NCI-H2171 treated with DMSO at 0.1 percent for 48 hours (cell line): ENCODE measurements around the gene CALM1.
A peak's percentile ranks its signal among the peaks of the same experiment; 100 is the strongest.

Source experiments
- DNase-seq: peaks from one replicate; lab custom pipeline; 2025; lab: John Stamatoyannopoulos, UW

CALM1 gene

DNA sequence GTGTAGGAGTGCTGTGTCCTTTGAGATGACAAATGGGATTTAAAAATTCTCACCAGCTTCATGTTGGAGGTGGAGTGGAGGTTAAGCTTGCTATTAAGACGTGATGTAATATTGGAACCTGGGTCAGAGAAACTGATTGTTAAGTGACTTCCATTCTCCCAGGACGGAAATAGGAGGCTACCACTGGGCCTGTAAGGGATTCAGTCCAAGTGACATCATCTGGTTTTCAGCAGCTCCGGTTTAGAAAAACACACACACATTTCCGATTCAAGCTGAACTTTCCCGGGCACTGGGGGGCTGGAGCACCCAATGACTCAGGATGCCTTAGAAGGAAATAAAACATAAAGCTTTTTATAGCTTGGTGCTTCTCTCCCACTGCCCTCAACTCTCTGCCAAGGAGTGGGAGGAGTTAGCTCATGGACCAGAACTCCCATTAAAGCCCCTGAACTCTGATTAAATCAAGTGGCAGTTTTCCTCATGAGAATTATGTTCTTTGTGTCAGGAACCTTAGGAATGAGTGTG is 12.4 kb downstream of the CALM1 start:
- no peak for DNase-seq

- DNase-seq = no peak
Measured at GRCh38 chr14:90412058-90412457, 15.2 kb downstream of the CALM1 start.

DNA sequence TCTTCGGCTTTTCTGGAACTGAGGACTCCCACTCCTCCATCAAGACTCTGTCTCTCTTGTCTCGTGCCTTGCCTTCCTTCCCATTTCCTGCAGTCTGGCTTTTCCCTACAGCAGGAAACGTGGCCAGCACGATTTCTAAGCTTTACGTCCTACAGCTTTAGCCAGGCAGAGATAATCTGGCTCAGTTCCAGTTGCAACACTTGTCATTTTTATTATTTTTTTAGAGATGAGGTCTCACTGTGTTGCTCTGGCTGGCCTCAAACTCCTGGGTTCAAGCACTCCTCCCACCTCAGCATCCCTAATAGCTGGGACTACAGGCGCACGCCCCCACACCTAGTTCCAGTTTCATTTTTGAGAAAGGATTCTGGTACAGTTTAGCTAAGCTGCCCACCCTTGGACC is 19.9 kb downstream of the CALM1 start:
- peak; percentile 42 for DNase-seq

DNA sequence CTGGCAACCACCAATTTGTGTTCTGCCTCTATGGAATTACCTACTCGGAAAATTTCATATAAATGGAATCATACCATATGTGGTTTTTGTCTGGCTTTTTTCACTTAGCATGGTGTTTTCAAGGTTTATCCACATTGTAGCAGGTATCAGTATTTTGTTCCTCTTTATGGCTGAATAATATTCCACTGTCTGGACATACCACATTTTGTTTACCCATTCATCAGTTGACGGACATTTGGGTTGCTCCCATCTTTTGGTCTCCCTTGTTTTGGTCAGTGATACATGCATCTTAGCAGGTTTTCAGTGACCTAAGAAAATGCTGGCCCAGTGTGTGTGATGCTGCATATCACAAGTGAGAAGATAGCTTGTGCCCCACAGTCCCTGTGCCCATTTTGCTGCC is 21.2 kb downstream of the CALM1 start:
- DNase-seq = no peak

- peak; percentile 69 for DNase-seq
Measured at GRCh38 chr14:90419200-90419599, 22.4 kb downstream of the CALM1 start.

DNA sequence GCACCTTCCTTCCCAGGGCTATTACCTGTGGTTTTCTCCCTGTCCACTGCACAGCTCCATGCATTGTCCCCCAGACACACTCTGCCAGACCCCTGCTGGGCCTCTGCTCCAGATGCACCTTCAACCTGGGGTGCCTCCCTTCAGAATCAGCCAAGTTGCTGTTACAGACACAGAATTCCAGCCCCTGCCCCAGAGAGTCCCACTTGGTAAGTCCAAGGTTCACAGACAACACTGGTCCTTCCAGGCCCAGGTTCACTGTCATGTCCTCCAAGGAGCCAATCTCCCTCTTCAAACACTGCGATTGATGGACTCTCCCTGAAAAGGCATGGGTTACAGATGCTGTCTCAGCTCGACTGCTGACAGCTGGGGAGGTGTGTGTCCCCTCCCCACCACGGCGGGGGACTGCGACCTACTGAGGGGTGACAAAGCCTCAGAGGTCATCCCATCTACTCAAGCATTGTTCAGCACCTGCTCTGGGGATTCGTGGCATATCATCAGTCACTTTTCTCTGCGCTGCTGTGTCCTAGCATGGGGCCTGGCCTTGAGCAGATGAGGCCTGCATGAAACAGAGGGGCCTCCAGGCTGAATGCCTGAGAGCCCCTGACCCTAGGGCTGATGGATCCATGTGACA is 24.3 kb downstream of the CALM1 start:
- DNase-seq = no peak

DNA sequence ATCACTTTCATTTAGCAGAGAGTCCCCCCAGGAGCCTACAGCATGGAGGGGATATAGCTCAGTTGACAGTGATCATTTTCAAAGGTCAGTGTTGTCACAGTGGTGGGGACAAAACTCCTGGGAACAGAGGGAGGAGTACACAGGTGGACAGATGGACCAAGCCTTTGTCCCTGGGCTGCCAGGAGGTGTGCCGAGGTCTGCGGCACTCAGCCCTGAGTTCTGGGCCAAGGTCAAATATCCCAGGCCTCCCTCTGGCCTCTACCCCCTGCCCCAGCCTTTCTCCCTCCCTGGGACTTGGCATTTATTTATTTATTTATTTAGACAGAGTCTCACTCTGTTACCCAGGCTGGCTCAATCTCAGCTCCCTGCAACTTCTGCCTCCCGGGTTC is 24.8 kb downstream of the CALM1 start:
- DNase-seq = no peak

DNA sequence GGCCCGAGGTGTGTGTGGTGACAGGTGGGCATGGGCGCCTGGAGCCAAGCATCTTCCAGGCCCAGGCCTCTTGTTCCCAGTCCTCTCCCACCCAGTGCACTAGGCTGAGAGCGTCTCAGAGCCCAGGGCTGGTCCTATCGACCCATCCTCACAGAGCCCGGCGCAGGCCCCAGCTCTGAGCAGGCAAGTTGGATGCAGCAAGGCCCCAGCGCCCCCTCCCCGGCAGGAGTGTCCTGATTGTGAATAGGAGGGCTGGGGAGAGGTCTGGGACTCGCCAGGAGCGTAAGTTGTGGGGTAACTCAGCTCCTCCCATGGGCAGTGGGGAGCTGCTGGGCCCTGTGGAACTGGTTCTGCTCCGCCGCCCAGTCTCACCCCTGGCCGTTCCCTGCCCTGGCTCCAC is 26.3 kb downstream of the CALM1 start:
- no peak for DNase-seq

GRCh38 chr14:90424075-90424474 is 27.2 kb downstream of the CALM1 start:
- DNase-seq = no peak

GRCh38 chr14:90424686-90425372 is 28.0 kb downstream of the CALM1 start:
- DNase-seq = no peak

DNA sequence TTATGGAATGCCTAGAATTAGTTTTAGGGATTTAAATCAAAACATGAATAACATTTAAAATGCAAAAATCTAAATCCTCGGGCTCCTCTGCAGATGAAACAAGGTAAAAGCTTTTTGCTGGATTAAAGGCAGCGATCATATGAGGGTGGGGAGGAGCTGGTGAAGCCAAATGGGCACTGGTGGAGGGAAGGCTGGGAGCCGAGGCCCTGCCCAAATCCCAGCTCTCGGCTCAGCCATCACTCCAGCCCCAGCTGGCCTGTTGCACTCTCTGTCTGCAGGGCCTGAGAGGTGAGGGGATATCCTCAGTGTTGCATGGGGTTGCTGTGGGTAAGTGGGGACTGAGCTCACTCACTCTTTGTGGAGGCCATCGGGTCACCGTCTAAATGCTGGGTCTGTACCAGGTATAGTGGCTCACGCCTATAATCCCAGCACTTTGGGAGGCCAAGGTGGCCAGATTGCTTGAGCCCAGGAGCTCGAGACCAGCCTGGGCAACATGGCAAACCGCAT is 28.6 kb downstream of the CALM1 start:
- DNase-seq = no peak

GRCh38 chr14:90426031-90426540 is 29.3 kb downstream of the CALM1 start:
- no peak for DNase-seq

GRCh38 chr14:90426663-90427062 is 29.8 kb downstream of the CALM1 start:
- no peak for DNase-seq

- DNase-seq = peak; percentile 63
Measured at GRCh38 chr14:90427848-90428426, 31.1 kb downstream of the CALM1 start.

DNA sequence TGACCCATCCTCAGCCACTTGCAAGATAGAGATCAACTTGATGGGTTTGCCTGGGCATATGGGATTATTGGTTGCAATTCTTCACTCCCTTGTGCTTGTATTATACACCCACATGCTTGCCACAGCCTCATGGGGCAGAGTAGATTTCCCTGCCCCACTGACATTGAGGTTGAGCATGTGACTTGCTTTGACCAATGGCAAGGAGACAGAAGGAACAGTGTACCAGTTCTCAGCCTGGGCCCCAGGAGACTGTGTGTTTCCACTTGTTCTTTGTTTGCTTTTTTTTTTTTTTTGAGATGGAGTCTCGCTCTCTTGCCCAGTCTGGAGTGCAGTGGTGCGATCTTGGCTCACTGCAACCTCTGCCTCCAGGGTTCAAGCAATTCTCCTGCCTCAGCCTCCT is 31.8 kb downstream of the CALM1 start:
- DNase-seq = peak; percentile 68

- DNase-seq = no peak
Measured at GRCh38 chr14:90429236-90429635, 32.4 kb downstream of the CALM1 start.

DNA sequence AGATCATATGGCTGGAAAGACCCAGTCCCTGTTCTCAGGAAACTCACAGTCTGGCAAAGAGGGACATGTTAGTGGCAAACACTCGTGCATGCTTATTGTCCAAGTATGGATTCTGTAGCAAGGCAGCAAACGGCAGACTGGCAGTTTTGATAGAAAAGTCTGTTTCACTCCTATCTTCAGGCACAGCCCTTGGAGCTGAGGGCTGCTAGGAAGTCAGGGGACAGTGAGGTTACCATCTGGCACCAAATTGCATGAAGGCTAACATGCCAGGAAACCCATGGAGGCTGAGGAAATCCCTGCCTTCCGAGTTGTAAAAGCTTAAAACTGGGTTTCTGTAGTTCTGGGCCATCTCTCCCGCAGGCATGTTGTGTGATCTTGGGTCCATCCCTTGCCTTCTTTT is 32.9 kb downstream of the CALM1 start:
- peak; percentile 74 for DNase-seq

DNA sequence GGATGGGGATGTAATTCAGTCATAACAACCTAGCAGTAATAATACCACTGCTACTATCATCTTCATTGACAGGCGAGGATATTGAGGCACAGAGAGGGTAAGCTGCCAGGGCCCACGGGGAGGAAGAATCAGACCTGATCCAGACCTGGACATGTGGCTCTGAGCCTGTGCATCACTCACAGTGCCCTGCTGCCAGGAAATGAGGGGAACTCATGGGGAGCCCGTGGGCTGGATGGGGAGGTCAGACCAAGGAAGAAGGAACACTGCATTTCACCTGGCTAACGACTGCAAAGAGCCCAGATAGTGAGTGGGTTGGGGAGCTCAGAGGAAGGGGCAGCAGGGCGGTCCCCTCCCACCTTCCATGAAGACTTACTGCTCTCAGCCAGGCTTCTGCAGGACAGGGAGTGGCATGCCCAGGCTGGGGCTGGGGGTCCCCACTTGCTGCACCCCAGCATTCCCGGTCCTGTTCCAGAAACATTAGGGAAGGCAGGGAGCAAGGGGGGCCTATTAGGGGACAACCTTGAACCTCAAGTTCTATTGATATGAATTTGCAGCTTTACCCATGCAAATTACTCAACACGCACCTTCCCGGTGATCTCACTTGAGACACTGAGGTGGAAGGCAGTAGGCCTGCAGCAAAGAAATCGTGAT is 37.7 kb downstream of the CALM1 start:
- no peak for DNase-seq

DNA sequence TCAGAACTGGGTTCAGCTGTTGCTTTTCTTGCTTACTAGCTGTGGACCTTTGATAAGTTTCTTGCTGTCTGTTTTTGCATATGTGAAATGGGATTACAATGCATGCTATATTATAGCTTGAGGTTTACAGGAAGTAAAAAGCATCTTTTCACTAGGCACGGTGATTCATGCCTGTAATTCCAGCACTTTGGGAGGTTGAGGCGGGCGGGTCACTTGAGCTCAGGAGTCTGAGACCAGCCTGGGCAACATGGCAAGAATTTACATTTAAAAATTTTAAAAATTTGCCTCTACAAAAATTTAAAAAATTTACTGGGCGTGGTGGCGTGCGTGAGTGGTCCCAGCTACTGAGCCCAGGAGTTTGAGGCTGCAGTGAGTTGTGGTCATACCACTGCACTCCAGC is 42.0 kb downstream of the CALM1 start:
- DNase-seq = no peak

DNA sequence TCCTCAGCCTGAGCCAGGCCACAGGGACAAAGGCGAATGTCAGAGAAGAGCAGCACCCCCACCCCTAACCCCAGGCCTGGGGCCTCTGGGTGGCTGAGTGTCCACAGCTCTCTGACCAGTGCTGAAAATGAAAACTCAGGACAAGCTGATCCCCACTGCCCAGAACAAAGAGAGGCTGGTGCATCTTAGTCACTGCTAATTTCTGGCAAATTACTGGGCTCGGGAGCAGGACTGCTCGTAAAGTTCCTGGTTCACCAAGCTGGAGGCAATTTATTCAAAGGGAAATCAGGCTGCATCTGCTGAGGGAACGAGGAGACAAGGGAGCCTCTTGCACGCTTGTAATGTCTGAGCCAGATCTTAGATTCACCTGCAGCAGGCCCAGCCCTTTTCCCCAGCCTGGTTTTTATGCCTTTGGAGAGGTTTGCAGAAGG is 43.2 kb downstream of the CALM1 start:
- DNase-seq = peak; percentile 43

GRCh38 chr14:90440592-90440991 is 43.8 kb downstream of the CALM1 start:
- no peak for DNase-seq

GRCh38 chr14:90442388-90442787 is 45.6 kb downstream of the CALM1 start:
- peak; percentile 16 for DNase-seq
